PFSK-1 (cell line): ENCODE measurements around the gene ADAT2.

ENCODE experiments used
- POLR2AphosphoS5 ChIP-seq: IDR thresholded peaks from 2 replicates; pipeline ENCODE4 v1.6.1; 2012; ENCODE audit warnings: low read depth, mild to moderate bottlenecking, control low read depth, low read length, moderate library complexity
- SIN3A ChIP-seq: IDR thresholded peaks from 2 replicates; pipeline ENCODE4 v1.6.1; 2012; ENCODE audit warnings: mild to moderate bottlenecking, low read length, moderate library complexity, borderline replicate concordance; ENCODE audit not compliant: insufficient read depth
- TAF1 ChIP-seq: IDR thresholded peaks from 2 replicates; pipeline ENCODE4 v1.6.1; 2012; ENCODE audit warnings: low read length, control low read depth, borderline replicate concordance; ENCODE audit not compliant: insufficient read depth
- TF ChIP-seq, protein P1 (sequence below), 2 experiments: IDR thresholded peaks; 2 replicates each; pipeline versions ENCODE4 v1.6.1 to v1.8.0; 2011 to 2012; ENCODE audit warnings: low read depth in 2 of 2, low read length in 2 of 2, control low read depth in 1 of 2, inconsistent platforms in 1 of 2, mild to moderate bottlenecking in 1 of 2, moderate library complexity in 1 of 2; ENCODE audit not compliant: insufficient read depth in 1 of 2

DNA sequence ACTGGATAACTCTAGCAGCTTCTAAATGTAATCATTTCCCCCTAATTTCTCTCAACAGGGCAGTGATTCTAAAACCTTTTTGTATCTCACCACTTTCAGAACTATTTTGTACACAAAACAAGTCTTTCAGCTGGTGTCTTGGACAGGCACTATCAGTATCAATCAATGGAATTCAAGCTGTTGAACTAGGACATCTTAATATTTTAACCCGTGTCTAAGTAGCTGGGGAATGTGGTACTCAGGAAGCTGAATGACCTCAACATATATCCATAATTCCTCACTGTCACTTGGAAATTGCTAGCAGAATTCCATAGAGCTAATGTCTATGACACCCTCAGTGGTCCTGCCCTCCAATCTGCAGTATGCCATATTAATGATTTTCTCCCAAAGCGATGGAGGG lies 24.5 kb downstream of the ADAT2 start:
- TF ChIP-seq, protein P1, sequence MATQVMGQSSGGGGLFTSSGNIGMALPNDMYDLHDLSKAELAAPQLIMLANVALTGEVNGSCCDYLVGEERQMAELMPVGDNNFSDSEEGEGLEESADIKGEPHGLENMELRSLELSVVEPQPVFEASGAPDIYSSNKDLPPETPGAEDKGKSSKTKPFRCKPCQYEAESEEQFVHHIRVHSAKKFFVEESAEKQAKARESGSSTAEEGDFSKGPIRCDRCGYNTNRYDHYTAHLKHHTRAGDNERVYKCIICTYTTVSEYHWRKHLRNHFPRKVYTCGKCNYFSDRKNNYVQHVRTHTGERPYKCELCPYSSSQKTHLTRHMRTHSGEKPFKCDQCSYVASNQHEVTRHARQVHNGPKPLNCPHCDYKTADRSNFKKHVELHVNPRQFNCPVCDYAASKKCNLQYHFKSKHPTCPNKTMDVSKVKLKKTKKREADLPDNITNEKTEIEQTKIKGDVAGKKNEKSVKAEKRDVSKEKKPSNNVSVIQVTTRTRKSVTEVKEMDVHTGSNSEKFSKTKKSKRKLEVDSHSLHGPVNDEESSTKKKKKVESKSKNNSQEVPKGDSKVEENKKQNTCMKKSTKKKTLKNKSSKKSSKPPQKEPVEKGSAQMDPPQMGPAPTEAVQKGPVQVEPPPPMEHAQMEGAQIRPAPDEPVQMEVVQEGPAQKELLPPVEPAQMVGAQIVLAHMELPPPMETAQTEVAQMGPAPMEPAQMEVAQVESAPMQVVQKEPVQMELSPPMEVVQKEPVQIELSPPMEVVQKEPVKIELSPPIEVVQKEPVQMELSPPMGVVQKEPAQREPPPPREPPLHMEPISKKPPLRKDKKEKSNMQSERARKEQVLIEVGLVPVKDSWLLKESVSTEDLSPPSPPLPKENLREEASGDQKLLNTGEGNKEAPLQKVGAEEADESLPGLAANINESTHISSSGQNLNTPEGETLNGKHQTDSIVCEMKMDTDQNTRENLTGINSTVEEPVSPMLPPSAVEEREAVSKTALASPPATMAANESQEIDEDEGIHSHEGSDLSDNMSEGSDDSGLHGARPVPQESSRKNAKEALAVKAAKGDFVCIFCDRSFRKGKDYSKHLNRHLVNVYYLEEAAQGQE (IDR thresholded peaks at IDR 0.05; ENCODE audit: insufficient read depth in 1 of 2, low read depth in 2 of 2, low read length in 2 of 2): no peak
- TF ChIP-seq POLR2AphosphoS5 (no peak), TAF1 (no peak), SIN3A (no peak)
